CD4-positive, alpha-beta T cell treated with Interleukin-15 for 4 hours (primary cell): ENCODE measurements around the gene FEN1.
A peak's percentile ranks its signal among the peaks of the same experiment; 100 is the strongest.

Experiments used
- DNase-seq: peaks from one replicate; pipeline ENCODE4 v3.0.0-alpha.2; 2020; ENCODE audit warnings: low spot score

FEN1 gene

GRCh38 chr11:61794579-61794978 is 1.9 kb downstream of the FEN1 start:
- DNase-seq, result no peak

GRCh38 chr11:61795459-61795858 is 2.7 kb downstream of the FEN1 start:
- no peak for DNase-seq

- no peak for DNase-seq
Observed at GRCh38 chr11:61795876-61796526, 3.3 kb downstream of the FEN1 start.

GRCh38 chr11:61797263-61797944 is 4.7 kb downstream of the FEN1 start:
- peak; percentile 77 for DNase-seq

GRCh38 chr11:61799665-61800284 is 7.1 kb downstream of the FEN1 start:
- DNase-seq, result no peak

GRCh38 chr11:61800331-61801281 is 7.9 kb downstream of the FEN1 start:
- DNase-seq, result no peak

GRCh38 chr11:61802605-61803004 is 9.9 kb downstream of the FEN1 start:
- no peak for DNase-seq

- DNase-seq, result no peak
Observed at GRCh38 chr11:61803889-61804647, 11.4 kb downstream of the FEN1 start.

- no peak for DNase-seq
Observed at GRCh38 chr11:61805146-61805545, 12.4 kb downstream of the FEN1 start.

GRCh38 chr11:61806785-61807184 is 14.1 kb downstream of the FEN1 start:
- no peak for DNase-seq

GRCh38 chr11:61810671-61811175 is 18.0 kb downstream of the FEN1 start:
- no peak for DNase-seq

- DNase-seq, result no peak
Observed at GRCh38 chr11:61811831-61812230, 19.1 kb downstream of the FEN1 start.

GRCh38 chr11:61812736-61813411 is 20.2 kb downstream of the FEN1 start:
- DNase-seq, result no peak

GRCh38 chr11:61814247-61814957 is 21.7 kb downstream of the FEN1 start:
- no peak for DNase-seq

GRCh38 chr11:61814958-61815789 is 22.5 kb downstream of the FEN1 start:
- DNase-seq, result peak; percentile 3

- peak; percentile 43 for DNase-seq
Observed at GRCh38 chr11:61815790-61816735, 23.4 kb downstream of the FEN1 start.

GRCh38 chr11:61816736-61817455 is 24.2 kb downstream of the FEN1 start, which contains the start of gene FADS1:
Gene FADS1, minus strand, starts transcription at chr11:61817003. Its CDS starts 74 bp downstream, at chr11:61816929.
- DNase-seq, result peak; percentile 63
